ENCODE data around the gene PSMB11. TPM values are rescaled to one million over a fixed set of nuclear protein-coding genes. Genes with fewer than 3 reads are reported as not detected.
A peak's percentile ranks its signal among the peaks of the same experiment; 100 is the strongest.

PSMB11 gene
- total RNA-seq, 6 donors from 2014 or later, result not detected

GRCh38 chr14:23051141-23052057 lies 9.4 kb downstream of the PSMB11 start:
- H3K27ac ChIP-seq, result no peak overlapping the region

GRCh38 chr14:23052182-23052623 lies 10.2 kb downstream of the PSMB11 start:
- DNase-seq, result peak in 1 of 2 donors; percentile 69
- H3K4me1 ChIP-seq, result peaks cover 13 to 15% (median 14%) of the 10 kb centered on the region in 4 donors
- whole genome bisulfite sequencing, 2 donors, result 82% methylated on average over 4 to 14 of the region's 14 CpGs
- no peaks in the 10 kb centered on the region for H3K27me3 ChIP-seq
- no peaks in the 10 kb centered on the region for H3K36me3 ChIP-seq
- no peaks in the 10 kb centered on the region for H3K9me3 ChIP-seq
- TF ChIP-seq POLR2AphosphoS5 (IDR thresholded peaks at IDR 0.05) (no peak), EP300 (IDR thresholded peaks at IDR 0.05) (no peak), CTCF (IDR thresholded peaks at IDR 0.05) (no peak), POLR2A (IDR thresholded peaks at IDR 0.05) (no peak)
- H3K27ac ChIP-seq, result no peak overlapping the region
- ATAC-seq (ENCODE audit: low FRiP score in 2 of 2), result no peak
- no peak overlapping the region for H3K4me3 ChIP-seq

More at GRCh38 chr14:23051141-23052057, 9.4 kb downstream of the PSMB11 start:
- Histone ChIP-seq H3K4me3 (no peak overlapping the region), H3K9me3 (no peaks in the 10 kb centered on the region), H3K36me3 (no peaks in the 10 kb centered on the region), H3K4me1 (peaks cover 5 to 10% (median 7%) of the 10 kb centered on the region in 4 donors), H3K27me3 (no peaks in the 10 kb centered on the region)
- 82 to 85% methylated on average over 5 of the region's 5 CpGs for WGBS, 2 donors
- DNase-seq (no peak), ATAC-seq (ENCODE audit: low FRiP score in 2 of 2) (no peak)
- no peak for TF ChIP-seq POLR2A (IDR thresholded peaks at IDR 0.05)
- no peak for TF ChIP-seq CTCF (IDR thresholded peaks at IDR 0.05)
- no peak for TF ChIP-seq POLR2AphosphoS5 (IDR thresholded peaks at IDR 0.05)
- no peak for TF ChIP-seq EP300 (IDR thresholded peaks at IDR 0.05)

GRCh38 chr14:23052671-23053070 lies 10.7 kb downstream of the PSMB11 start:
- no peak for ATAC-seq (ENCODE audit: low FRiP score in 2 of 2)
- Histone ChIP-seq H3K4me1 (peaks cover 14 to 16% (median 15%) of the 10 kb centered on the region in 4 donors), H3K4me3 (no peak overlapping the region), H3K27me3 (no peaks in the 10 kb centered on the region), H3K36me3 (no peaks in the 10 kb centered on the region), H3K27ac (no peak overlapping the region), H3K9me3 (no peaks in the 10 kb centered on the region)
- WGBS, 2 donors, result 77 to 96% methylated on average over 3 of the region's 3 CpGs
- TF ChIP-seq EP300 (IDR thresholded peaks at IDR 0.05) (no peak), CTCF (IDR thresholded peaks at IDR 0.05) (no peak), POLR2A (IDR thresholded peaks at IDR 0.05) (no peak), POLR2AphosphoS5 (IDR thresholded peaks at IDR 0.05) (no peak)
- DNase-seq, result no peak

- peak in 1 of 2 donors; percentile 46 for DNase-seq
- ATAC-seq (ENCODE audit: low FRiP score in 2 of 2), result no peak
- TF ChIP-seq CTCF (IDR thresholded peaks at IDR 0.05), result no peak
- no peak for TF ChIP-seq POLR2A (IDR thresholded peaks at IDR 0.05)
- no peak for TF ChIP-seq EP300 (IDR thresholded peaks at IDR 0.05)
- TF ChIP-seq POLR2AphosphoS5 (IDR thresholded peaks at IDR 0.05), result no peak
- peaks cover 0 to 3% (median 0%) of the 10 kb centered on the region in 4 donors for H3K36me3 ChIP-seq
- H3K9me3 ChIP-seq, result no peaks in the 10 kb centered on the region
- H3K27me3 ChIP-seq, result no peaks in the 10 kb centered on the region
- 95 to 97% methylated on average over 7 to 10 of the region's 10 CpGs for WGBS, 2 donors
- H3K4me1 ChIP-seq, result peaks cover 18 to 22% (median 20%) of the 10 kb centered on the region in 4 donors
- H3K4me3 ChIP-seq, result no peak overlapping the region
- no peak overlapping the region for H3K27ac ChIP-seq
Observed at GRCh38 chr14:23053426-23053825, 11.4 kb downstream of the PSMB11 start.
